Adrenal gland (tissue), 19 donors: ENCODE results near the gene PAMR1. TPM values are rescaled to one million over a fixed set of nuclear protein-coding genes. Genes with fewer than 3 reads are reported as not detected.

ENCODE experiments used
- DNase-seq, 7 donors: peaks; one replicate each; pipeline ENCODE4 v3.0.0-alpha.2; 2019 to 2020
- H3K27ac ChIP-seq, 5 donors: fragments of 200-600 bp; sonication (generic) in 4 of 5; 1 replicate in 3 of 5; 2 replicates in 2 of 5; pipeline versions ENCODE4 v1.5.1 to v1.8.0; 2016 to 2020; ENCODE audit warnings: mild to moderate bottlenecking in 1 of 5
- H3K27me3 ChIP-seq: fragments of 200-600 bp; 2 replicates; pipeline ENCODE4 v1.8.0; 2021
- H3K36me3 ChIP-seq, 2 donors: fragments of 200-600 bp; replicated peaks in 1 of 2; 1 replicate in 1 of 2; 2 replicates in 1 of 2; pipeline versions ENCODE4 v1.5.1 to v1.8.0; 2018 to 2022
- H3K4me1 ChIP-seq, 2 donors: fragments of 200-600 bp; replicated peaks in 1 of 2; 1 replicate in 1 of 2; 2 replicates in 1 of 2; pipeline versions ENCODE4 v1.5.1 to v1.8.0; 2018 to 2021
- H3K4me3 ChIP-seq, 4 donors: fragments of 200-600 bp; sonication (generic) in 3 of 4; one replicate each; pipeline ENCODE4 v1.5.1; 2016 to 2018
- H3K9me3 ChIP-seq, 3 donors: fragments of 200-600 bp; sonication (generic) in 1 of 3; replicated peaks in 1 of 3; 1 replicate in 2 of 3; 2 replicates in 1 of 3; pipeline versions ENCODE4 v1.5.1 to v1.8.0; 2016 to 2021
- POLR2A ChIP-seq, 2 donors: fragments of 450-650 bp; IDR thresholded peaks; one replicate each; pipeline ENCODE4 v1.6.1; 2017; ENCODE audit warnings: antibody characterized with exemption in 2 of 2, mild to moderate bottlenecking in 2 of 2, moderate library complexity in 1 of 2
- WGBS, 4 donors: extraction: QIAGEN DNeasy Blood & Tissue Kit in 2 of 4; methylation state at CpG; one replicate each; pipeline versions ENCODE4 v1.1.5 to v1.1.7; 2013 to 2017; 5-methylcytosine and 5-hydroxymethylcytosine counted together
- intact Hi-C, 2 donors: fragments of 100-400 bp; cut with DNase I; formaldehyde crosslinking; loops; one replicate each; pipeline versions ENCODE4 v1.14.1 to v1.15.0; 2022 to 2023
- long read RNA-seq, 10 donors: library from polyadenylated mRNA in 3 of 10; unstranded in 2 of 10; stranded (forward) in 1 of 10; transcript quantifications; one replicate each; pipeline ENCODE4 v2.0.0 and lab custom pipeline, GENCODE V29; 2021 to 2026
- polyA plus RNA-seq, 3 donors: library from polyadenylated mRNA; stranded (reverse); fragments of 200-250 nt in 2 of 3; fragments of 350-450 nt in 1 of 3; fragmentation: Illumina TruSeq in 1 of 3; extraction: RNeasy Lipid Tissue Mini Kit (QIAGEN cat#74804) in 1 of 3; gene quantifications; one replicate each; pipeline ENCODE4 v1.2.3, GENCODE V29; 2013 to 2014
- total RNA-seq, 9 donors: library from RNA; depleted of rRNA in 4 of 9; stranded (reverse); fragments of >200 nt in 4 of 9; fragments of 120-200 nt in 1 of 9; fragmentation: NEBNext Ultra II Directional in 1 of 9; extraction: Animal tissue kit (Norgen Biotek cat#: 25700) in 1 of 9; gene quantifications; one replicate each; pipeline versions ENCODE4 v1.1.0 to v1.2.4, GENCODE V29; 2013 to 2023
- TF ChIP-seq, protein P1 (sequence below), 6 experiments: fragments of 450-650 bp in 4 of 6; fragments of 200-600 bp in 2 of 6; sonication (generic) in 1 of 6; IDR thresholded peaks; 1 replicate in 5 of 6; 2 replicates in 1 of 6; pipeline versions ENCODE4 v1.5.1 to v1.8.0; 2016 to 2021; ENCODE audit warnings: antibody characterized with exemption in 6 of 6, mild to moderate bottlenecking in 2 of 6, moderate library complexity in 1 of 6
- donor health status: healthy with polysubstance abuse.
- donor health status: Bipolar disorder and iron deficiency.
- donor health status: DM: yes; HTN: yes; CAD: no.
- donor health status: DM: no; HTN: no; CAD: no.
- donor health status: DM: no; HTN: no; CAD: no.
- donor health status: DM: yes; HTN: yes; CAD: no.

Gene PAMR1, protein sequence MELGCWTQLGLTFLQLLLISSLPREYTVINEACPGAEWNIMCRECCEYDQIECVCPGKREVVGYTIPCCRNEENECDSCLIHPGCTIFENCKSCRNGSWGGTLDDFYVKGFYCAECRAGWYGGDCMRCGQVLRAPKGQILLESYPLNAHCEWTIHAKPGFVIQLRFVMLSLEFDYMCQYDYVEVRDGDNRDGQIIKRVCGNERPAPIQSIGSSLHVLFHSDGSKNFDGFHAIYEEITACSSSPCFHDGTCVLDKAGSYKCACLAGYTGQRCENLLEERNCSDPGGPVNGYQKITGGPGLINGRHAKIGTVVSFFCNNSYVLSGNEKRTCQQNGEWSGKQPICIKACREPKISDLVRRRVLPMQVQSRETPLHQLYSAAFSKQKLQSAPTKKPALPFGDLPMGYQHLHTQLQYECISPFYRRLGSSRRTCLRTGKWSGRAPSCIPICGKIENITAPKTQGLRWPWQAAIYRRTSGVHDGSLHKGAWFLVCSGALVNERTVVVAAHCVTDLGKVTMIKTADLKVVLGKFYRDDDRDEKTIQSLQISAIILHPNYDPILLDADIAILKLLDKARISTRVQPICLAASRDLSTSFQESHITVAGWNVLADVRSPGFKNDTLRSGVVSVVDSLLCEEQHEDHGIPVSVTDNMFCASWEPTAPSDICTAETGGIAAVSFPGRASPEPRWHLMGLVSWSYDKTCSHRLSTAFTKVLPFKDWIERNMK
- total RNA-seq: 10 to 100 TPM in 5 of 9 donors, 1 to 10 TPM in 4; 4.3 to 25.7 (median 10.4) TPM
- 10 to 100 TPM in 2 of 3 donors, 1 to 10 TPM in 1; 9.9 to 18.3 (median 12.0) TPM for polyA plus RNA-seq
- long read RNA-seq, donor 1, partial matches to known transcripts: 0 of 1 reads
- long read RNA-seq, donor 1, other reads (novel, unspliced or antisense): 0 of 1 reads
- long read RNA-seq, donor 2: 0 reads
- long read RNA-seq, donor 3: 0 reads
- long read RNA-seq, donor 4: 0 reads
- long read RNA-seq, donor 5, transcript PAMR1-207 (11 exons, 3,142 nt): major isoform, 14 of 23 reads
- long read RNA-seq, donor 5, transcript PAMR1-209 (12 exons, 2,785 nt): minor isoform, 5 of 23 reads
- long read RNA-seq, donor 5, partial matches to known transcripts: 2 of 23 reads
- long read RNA-seq, donor 5, other reads (novel, unspliced or antisense): 2 of 23 reads
- long read RNA-seq, donor 6, transcript PAMR1-207 (11 exons, 3,142 nt): major isoform, 13 of 20 reads
- long read RNA-seq, donor 6, partial matches to known transcripts: 3 of 20 reads
- long read RNA-seq, donor 6, other reads (novel, unspliced or antisense): 3 of 20 reads
- long read RNA-seq, donor 7, partial matches to known transcripts: 0 of 1 reads
- long read RNA-seq, donor 7, other reads (novel, unspliced or antisense): 0 of 1 reads
- long read RNA-seq, donor 8, partial matches to known transcripts: 0 of 2 reads
- long read RNA-seq, donor 8, other reads (novel, unspliced or antisense): 0 of 2 reads
- long read RNA-seq, donor 9, partial matches to known transcripts: 0 of 2 reads
- long read RNA-seq, donor 9, other reads (novel, unspliced or antisense): 0 of 2 reads
- long read RNA-seq, donor 10, partial matches to known transcripts: 0 of 2 reads
- long read RNA-seq, donor 10, other reads (novel, unspliced or antisense): 0 of 2 reads

DNA sequence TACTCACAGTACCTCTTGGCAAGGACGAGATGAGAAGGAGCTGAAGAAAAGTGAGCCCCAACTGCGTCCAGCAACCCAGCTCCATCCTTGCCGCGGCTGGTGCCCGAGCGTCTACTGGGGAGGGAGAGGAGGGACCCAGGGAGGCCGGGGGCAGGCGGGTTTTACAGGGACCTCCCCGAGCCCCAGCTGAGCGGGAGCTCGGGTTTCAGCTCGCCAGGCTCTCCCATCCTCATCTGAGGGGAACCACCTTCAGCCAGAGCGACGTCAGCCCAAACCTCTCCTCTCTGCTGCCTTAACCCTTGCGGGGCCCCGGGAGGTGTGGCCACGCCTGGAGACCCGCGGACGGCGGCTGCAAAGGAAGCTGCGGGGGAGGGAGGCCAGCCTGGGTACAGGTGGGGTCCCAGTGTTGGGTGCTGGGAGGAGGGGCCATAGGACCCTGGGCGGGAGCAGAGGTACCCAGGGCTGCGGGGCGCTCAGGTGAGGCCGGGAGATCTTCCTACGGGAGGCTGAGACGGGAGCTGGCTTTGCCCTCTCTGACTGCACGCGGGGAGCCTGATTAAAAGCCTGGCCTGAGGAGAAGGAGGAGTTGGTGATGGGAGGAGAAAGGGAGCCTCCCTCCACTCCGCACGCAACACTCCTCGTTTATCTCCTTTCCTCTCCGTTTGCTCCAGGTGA, at the start of gene PAMR1:
TSS of gene PAMR1 (minus strand) at position 116 of the 675 bp plus-strand sequence. CDS start at position 85, 31 bp downstream.
- DNase-seq: peak in 6 of 7 donors; percentile 10 to 75 (median 40)
- no peaks in the 10 kb centered on the region for H3K36me3 ChIP-seq
- H3K27me3 ChIP-seq: peaks cover 7% of the 10 kb centered on the region
- no peaks in the 10 kb centered on the region for H3K9me3 ChIP-seq
- peak within 1 kb of the TSS in 1 of 4 donors; percentile 43 for H3K4me3 ChIP-seq
- H3K4me1 ChIP-seq: peaks cover 5 to 6% of the 10 kb centered on the region in 2 donors
- no peak for TF ChIP-seq POLR2A (IDR thresholded peaks at IDR 0.05)
- TF ChIP-seq, protein P1, sequence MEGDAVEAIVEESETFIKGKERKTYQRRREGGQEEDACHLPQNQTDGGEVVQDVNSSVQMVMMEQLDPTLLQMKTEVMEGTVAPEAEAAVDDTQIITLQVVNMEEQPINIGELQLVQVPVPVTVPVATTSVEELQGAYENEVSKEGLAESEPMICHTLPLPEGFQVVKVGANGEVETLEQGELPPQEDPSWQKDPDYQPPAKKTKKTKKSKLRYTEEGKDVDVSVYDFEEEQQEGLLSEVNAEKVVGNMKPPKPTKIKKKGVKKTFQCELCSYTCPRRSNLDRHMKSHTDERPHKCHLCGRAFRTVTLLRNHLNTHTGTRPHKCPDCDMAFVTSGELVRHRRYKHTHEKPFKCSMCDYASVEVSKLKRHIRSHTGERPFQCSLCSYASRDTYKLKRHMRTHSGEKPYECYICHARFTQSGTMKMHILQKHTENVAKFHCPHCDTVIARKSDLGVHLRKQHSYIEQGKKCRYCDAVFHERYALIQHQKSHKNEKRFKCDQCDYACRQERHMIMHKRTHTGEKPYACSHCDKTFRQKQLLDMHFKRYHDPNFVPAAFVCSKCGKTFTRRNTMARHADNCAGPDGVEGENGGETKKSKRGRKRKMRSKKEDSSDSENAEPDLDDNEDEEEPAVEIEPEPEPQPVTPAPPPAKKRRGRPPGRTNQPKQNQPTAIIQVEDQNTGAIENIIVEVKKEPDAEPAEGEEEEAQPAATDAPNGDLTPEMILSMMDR (IDR thresholded peaks at IDR 0.05): no peak
- WGBS, 4 donors: 4 to 5% (median 5%) methylated on average over 12 to 34 of the region's 34 CpGs
- H3K27ac ChIP-seq: peak within 1 kb of the TSS in 2 of 5 donors; percentile 41 to 44
- intact Hi-C loops: no loop called here

DNA sequence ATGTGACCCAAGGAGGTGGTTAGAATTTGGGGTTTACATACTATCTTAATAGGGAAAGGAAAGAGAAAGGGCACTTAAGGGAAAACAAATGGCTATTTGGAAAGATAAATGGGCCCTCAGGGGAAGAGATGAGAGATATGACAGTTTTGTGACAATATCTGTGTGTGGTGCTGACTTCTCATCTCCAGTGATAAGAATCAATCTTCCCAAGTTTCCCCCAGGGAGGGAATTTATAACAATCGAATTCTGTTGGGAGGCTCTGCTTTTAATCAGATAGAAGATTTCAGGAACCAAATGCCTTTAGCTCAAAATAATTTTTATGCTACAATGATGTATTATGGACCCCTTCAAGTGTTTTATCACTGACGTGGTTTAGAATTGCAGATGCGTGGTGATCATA, 46.3 kb upstream of the PAMR1 start:
- H3K27ac ChIP-seq: no peak overlapping the region
- H3K4me1 ChIP-seq: no peaks in the 10 kb centered on the region
- intact Hi-C loops: no loop called here
- peaks cover 0 to 4% (median 0%) of the 10 kb centered on the region in 3 donors for H3K9me3 ChIP-seq
- WGBS, 4 donors: 51 to 74% (median 62%) methylated on average over 3 of the region's 3 CpGs
- no peaks in the 10 kb centered on the region for H3K27me3 ChIP-seq
- no peak overlapping the region for H3K4me3 ChIP-seq
- TF ChIP-seq, protein P1 (IDR thresholded peaks at IDR 0.05): no peak
- no peak for TF ChIP-seq POLR2A (IDR thresholded peaks at IDR 0.05)
- DNase-seq: no peak
- no peaks in the 10 kb centered on the region for H3K36me3 ChIP-seq

DNA sequence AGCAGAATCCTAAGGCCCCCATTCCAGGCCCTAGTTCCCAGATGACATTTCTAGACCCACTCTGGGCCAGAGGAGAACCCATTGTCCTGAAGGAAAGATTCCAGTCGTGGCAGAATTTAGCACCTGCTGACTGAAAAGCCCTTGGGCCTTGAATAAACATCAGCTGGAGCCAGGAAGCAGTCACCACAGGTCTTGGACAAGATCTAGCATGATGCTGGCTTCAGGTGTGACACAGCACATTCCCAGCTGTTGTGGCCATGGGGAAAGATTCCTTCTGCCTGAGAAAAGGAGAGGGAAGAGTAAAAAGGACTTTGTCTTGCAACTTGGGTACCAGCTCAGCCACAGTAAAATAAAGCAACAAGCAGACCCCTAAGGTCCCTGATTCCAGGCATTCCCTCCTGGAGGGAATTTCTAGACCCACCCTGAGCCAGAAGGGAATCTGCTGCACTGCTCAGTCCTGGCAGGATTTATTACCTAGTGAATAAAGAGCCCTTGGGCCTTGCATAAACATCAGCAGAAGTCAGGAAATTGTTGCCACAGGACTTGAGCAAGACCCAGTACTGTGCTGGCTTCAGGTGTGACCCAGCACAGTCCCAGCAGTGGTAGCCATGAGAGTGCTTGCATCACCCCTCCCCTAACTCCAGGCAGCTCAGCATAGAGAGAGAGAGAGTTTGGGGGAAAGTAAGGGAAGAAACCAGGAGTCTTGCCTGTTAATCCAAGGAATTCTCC, 42.5 kb upstream of the PAMR1 start:
- TF ChIP-seq, protein P1 (IDR thresholded peaks at IDR 0.05): no peak
- TF ChIP-seq POLR2A (IDR thresholded peaks at IDR 0.05): no peak
- Histone ChIP-seq H3K27ac (no peak overlapping the region), H3K4me1 (no peaks in the 10 kb centered on the region), H3K4me3 (no peak overlapping the region), H3K36me3 (no peaks in the 10 kb centered on the region), H3K9me3 (peaks cover 0 to 4% (median 0%) of the 10 kb centered on the region in 3 donors), H3K27me3 (no peaks in the 10 kb centered on the region)
- intact Hi-C loops: no loop called here
- 53 to 67% (median 64%) methylated on average over 1 of the region's 1 CpG for WGBS, 4 donors
- no peak for DNase-seq
